GM12892 (cell line): Measurements from ENCODE around the gene GPC5.

ENCODE experiments used
- POLR2A ChIP-seq: IDR thresholded peaks from 2 replicates; pipeline ENCODE4 v1.6.1; 2011; ENCODE audit warnings: low read depth, low read length, control low read depth
- TAF1 ChIP-seq: IDR thresholded peaks from 2 replicates; pipeline ENCODE4 v1.6.1; 2011; ENCODE audit warnings: low read depth, mild to moderate bottlenecking, control low read depth, low read length, borderline replicate concordance

DNA sequence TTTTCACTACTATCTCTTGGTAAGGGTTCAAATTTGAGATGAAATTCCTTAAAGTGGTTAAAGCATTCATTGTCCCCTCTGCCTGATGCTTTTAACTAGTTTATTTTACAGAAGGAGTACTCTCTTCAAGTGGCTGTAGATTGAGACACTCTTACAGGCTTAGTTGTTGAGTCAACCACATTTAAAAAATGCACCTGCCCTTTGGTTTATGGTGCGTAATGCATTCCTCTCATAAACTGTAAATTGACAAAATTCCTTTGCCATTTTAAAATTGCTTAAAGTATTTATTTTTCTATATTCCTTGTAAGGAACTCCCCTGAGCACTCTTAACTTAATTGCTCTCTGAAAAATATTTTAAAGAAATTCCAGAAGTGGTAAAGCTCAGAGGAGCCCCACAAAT is 826 bp upstream of the GPC5 start:
- no peak for TF ChIP-seq POLR2A
- TF ChIP-seq TAF1: no peak
